GM19438 (cell line): ENCODE data around the gene ZNF48.

Source experiments
- ATAC-seq: cut with Tn5 transposase; IDR thresholded peaks from one replicate; pipeline ENCODE4 v1.9.1; 2021; ENCODE audit warnings: low read depth; ENCODE audit not compliant: unreplicated experiment

The ZNF48 gene

DNA sequence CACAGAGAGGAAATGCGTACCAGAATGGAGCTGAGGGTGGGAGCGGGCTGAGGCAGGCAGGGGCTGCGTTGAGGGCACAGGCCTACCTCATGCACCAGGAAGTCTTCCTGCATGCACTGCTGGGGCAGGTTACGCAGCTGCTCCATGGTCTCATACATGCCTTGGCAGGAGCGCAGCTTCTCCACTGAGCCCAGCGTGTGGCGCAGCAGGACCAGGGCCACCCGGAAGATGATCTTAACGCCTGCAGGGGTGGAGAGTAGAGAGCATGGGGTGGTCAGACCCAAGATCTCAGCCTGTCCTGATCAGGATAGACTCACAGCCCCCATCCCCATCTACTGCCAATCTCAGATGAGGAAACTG, 36.7 kb upstream of the ZNF48 start:
- no peak for ATAC-seq

- no peak for ATAC-seq
These were observed 36.0 kb upstream of the ZNF48 start for GRCh38 chr16:30358990-30359870.

- no peak for ATAC-seq
These were observed 35.4 kb upstream of the ZNF48 start for GRCh38 chr16:30359871-30360170.

GRCh38 chr16:30361180-30361579, 34.0 kb upstream of the ZNF48 start:
- ATAC-seq: no peak

- no peak for ATAC-seq
These were observed 30.0 kb upstream of the ZNF48 start for GRCh38 chr16:30365200-30365599.

DNA sequence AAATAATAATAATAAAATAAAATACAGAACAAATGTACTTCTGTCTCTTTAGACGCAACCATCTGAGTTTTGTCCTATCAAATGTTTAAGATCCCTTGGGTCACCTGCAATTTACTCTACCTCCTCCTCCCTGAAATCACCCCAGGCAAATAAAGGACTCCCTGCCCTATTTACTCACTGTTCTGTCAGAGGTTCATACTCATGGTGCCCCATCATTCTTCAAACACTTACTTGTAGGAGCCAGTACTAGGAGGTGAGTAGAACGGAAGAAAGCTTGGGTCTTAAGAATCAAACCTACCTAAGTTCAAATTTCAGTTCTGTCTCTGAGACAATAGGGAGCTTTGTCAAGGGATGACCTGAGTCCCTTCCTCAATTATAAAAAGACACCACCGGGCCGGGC, 28.7 kb upstream of the ZNF48 start:
- no peak for ATAC-seq

DNA sequence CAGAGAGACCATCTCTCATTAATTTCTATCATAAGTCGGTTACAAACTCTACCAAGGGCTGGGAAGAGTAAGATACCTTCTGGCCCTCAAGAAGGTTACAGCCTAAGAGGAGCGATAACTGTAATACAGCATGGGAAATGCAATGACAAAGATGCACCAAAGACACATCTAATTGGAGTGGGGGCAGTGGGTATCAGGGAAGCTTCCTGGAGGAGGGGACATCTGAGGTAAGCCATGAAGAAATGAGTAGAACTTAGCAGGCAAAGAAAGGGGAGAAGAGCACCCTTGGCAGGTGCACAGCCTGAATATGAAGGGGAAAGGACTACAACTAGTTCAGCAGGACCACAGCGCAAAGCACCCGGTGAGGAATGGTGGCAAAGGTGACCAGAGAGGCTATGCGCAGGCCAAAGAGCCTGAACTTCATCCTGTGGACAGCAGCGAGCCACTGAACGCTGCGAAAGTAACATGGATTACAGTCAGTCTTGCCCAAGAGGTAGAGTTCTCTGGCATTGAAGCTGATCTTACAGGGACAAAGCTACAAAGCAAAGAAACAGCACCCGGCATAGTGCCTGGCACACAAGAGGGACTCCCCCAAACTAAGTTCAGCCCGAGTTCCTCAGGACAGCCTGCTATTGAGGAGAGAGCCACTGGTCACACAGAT, 27.7 kb upstream of the ZNF48 start:
- ATAC-seq: no peak

GRCh38 chr16:30368122-30368791, 27.0 kb upstream of the ZNF48 start:
- ATAC-seq: no peak

GRCh38 chr16:30368792-30369090, 26.5 kb upstream of the ZNF48 start:
- ATAC-seq: no peak

DNA sequence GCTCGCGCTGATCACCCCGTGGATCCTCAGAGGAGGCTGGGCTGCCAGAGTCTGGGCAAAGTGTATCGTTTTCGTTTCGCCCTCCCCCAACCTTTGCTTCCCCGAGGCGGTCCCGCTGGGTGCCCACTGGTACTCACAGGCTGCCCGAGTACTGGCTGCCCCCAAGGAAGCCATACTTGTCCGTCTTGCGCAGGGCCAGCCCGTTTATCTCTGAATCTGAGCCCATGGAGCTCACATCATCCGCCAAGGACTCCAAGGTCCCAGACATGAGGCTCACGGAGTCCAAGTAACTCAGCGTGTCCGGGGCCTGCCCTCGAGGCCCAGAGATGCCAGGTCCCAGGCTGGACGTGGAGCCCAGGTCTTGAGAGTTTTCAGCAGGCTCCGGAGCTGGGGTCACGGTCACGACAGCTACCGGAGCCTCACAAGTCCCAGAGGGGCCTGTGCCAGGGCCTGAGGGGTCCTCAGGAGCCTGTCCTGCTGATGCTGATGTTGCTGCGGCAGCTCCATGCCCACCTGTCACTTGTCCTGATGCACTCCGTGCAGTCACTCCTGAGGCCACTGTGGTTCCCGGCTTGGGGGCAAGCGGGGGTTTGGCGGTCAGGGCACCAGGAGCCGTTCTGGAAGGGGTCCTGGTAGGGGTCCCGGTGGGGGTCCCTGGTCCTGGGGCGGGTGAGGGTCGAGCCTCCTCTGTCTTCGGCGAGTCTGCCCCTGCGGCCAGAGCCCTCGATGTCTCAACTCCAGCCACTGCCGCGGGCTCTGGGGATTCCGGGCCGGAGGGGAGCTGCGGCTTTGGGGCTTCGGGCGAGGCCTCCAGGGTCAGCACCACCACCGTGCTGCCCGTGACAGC, 25.9 kb upstream of the ZNF48 start:
- no peak for ATAC-seq

- ATAC-seq: peak; percentile 1
These were observed 25.2 kb upstream of the ZNF48 start for GRCh38 chr16:30369938-30370455.

DNA sequence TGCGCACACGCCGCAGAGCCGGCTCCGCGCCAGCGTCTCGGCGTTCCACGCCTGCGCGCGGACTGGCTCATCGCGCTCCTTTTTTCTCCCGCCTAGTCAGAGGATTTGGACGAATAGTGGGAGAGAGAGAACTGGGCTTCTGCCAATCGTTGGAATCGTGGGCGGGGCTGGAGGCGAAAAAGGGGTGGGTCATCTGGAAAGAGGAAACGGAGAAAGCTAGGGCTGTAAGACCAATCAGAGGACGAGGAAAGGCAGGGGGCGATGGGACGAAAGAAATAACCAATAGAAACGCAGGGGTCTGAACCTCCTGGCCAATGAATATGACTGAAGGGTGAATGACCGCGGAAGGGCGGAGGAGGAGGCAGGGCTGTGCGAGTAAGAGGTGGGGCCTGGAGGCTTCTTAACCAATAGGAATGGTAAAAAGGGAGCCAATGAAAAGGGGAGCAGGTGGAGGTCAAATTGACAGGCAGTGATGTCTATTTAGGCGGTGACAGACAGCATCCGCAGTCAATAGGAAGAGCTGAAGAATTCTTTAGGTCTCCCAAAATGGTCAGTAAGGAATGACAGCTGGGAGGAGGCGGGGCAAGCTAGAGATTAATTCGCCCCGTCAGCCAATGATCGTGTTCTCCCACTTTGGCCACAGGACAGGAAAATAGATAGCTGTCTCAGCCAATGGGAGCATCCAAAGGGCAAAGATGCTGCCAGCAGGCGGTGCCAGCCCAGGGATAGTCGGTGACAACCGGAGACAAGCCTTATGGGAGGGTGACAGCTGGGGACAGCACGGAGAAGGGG, 24.6 kb upstream of the ZNF48 start, which contains the start of gene TBC1D10B:
TSS of gene TBC1D10B (minus strand) at position 39 of the 792 bp plus-strand sequence. CDS start 311 bp downstream, outside the sequence.
- ATAC-seq: peak; percentile 69

GRCh38 chr16:30371248-30371816, 23.9 kb upstream of the ZNF48 start:
- ATAC-seq: no peak

GRCh38 chr16:30372038-30372712, 23.0 kb upstream of the ZNF48 start:
- no peak for ATAC-seq

DNA sequence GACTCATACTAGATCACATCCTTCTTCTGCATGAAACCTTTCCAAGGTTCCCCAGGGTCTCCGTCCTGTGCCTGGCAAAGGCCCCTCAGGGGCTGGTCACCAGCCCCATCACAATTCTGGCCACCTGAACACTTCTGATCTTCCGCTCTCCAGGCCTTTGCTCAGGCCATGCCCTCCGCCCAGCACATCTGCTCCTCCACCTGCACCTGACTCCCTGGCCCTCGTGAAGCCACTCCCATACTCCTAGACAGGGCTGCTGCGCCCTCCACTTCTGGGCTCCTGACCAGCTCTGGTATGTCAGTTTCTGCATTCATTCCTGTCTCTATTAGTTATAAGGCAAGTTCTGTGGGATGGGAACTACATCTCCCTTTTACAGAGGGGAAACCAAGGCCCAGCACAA, 22.5 kb upstream of the ZNF48 start:
- ATAC-seq: no peak

DNA sequence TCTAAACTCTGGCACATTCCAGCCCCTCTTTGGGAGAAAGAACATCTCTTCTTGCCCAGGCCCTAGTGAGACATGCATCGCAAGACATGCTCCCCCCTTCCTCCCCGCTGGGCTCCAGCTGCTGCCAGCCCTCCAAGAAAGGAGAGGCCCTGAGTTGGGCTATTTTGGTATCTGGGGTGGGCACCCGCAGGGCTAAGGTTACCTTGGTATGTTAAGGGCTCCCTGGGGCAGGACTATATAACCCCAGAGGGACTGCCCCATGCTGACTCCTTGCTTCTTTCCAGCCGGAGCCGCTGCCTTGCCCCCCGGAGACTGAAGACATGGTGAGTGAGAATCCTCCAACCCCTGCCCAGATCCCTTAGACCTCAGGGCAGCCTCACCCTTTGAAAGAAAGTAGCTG, 20.7 kb upstream of the ZNF48 start, which contains the start of gene MYL11:
TSS of gene MYL11 (plus strand) at position 265 of the 400 bp plus-strand sequence. CDS start at position 321, 56 bp downstream.
- no peak for ATAC-seq

GRCh38 chr16:30375864-30376263, 19.4 kb upstream of the ZNF48 start:
- ATAC-seq: no peak

- ATAC-seq: no peak
These were observed 18.7 kb upstream of the ZNF48 start for GRCh38 chr16:30376461-30376902.
